GM12878 (cell line): ENCODE results near the gene CES3. TPM values are rescaled to one million over a fixed set of nuclear protein-coding genes. Genes with fewer than 3 reads are reported as not detected.

Source experiments
- GATAD2B ChIP-seq: fragments of 450-650 bp; conservative IDR thresholded peaks from 2 replicates; pipeline ENCODE4 v1.6.1; 2017; ENCODE audit warnings: low read depth, mild to moderate bottlenecking, moderate library complexity
- HDAC6 ChIP-seq: fragments of 200-600 bp; sonication (generic); IDR thresholded peaks from one replicate; pipeline ENCODE4 v1.8.0; 2017; ENCODE audit warnings: antibody characterized with exemption; ENCODE audit not compliant: unreplicated experiment
- KAT2A ChIP-seq: conservative IDR thresholded peaks from 2 replicates; pipeline ENCODE4 v1.6.1; 2011; ENCODE audit warnings: low read depth, low read length; ENCODE audit not compliant: control insufficient read depth
- RAD21 ChIP-seq: IDR thresholded peaks from 2 replicates; pipeline ENCODE4 v1.6.1; 2011; ENCODE audit warnings: mild to moderate bottlenecking, low read depth, low read length, moderate library complexity; ENCODE audit not compliant: insufficient read depth
- polyA plus RNA-seq, 11 experiments: library from polyadenylated mRNA; depleted of rRNA in 4 of 11; unstranded in 6 of 11; stranded (reverse) in 5 of 11; fragments of >200 nt; fragmentation: Nextera tagmentation in 4 of 11; fragmentation: Illumina TruSeq in 1 of 11; extraction: Ambion mirVana in 4 of 11; extraction: Trizol in 1 of 11; gene quantifications; 1 replicate in 1 of 11; 2 replicates in 10 of 11; pipeline versions ENCODE4 v1.2.1 to v1.2.3, GENCODE V29; 2011 to 2016; ENCODE audit warnings: inconsistent platforms in 2 of 11, missing spikeins in 2 of 11, low read depth in 1 of 11
- total RNA-seq, 4 experiments: library from RNA; depleted of rRNA in 3 of 4; stranded (reverse); fragments of >200 nt in 3 of 4; fragmentation: Illumina TruSeq in 1 of 4; extraction: Trizol in 1 of 4; gene quantifications; 2 replicates each; pipeline versions ENCODE4 v1.2.1 to v1.2.3, GENCODE V29; 2013 to 2021
- TF ChIP-seq, protein P1 (sequence below): fragments of 150-350 bp; IDR thresholded peaks from 2 replicates; pipeline ENCODE4 v1.6.1; 2016; ENCODE audit warnings: low read depth, low read length
- TF ChIP-seq, protein P2 (sequence below): fragments of 450-650 bp; IDR thresholded peaks from 2 replicates; pipeline ENCODE4 v1.6.1; 2017; ENCODE audit warnings: mild to moderate bottlenecking, moderate library complexity
- TF ChIP-seq, protein P3 (sequence below): fragments of 450-650 bp; IDR thresholded peaks from 2 replicates; pipeline ENCODE4 v1.6.1; 2017; ENCODE audit warnings: mild to moderate bottlenecking, low read depth, inconsistent platforms; ENCODE audit not compliant: poor library complexity, severe bottlenecking

The CES3 gene
- total and polyA plus RNA-seq, 10 of the 15 experiments (the other 5 are each of a cell fraction or from before 2014, with no cell fraction given) = 0.09 to 3.1 (median 0.76) TPM

DNA sequence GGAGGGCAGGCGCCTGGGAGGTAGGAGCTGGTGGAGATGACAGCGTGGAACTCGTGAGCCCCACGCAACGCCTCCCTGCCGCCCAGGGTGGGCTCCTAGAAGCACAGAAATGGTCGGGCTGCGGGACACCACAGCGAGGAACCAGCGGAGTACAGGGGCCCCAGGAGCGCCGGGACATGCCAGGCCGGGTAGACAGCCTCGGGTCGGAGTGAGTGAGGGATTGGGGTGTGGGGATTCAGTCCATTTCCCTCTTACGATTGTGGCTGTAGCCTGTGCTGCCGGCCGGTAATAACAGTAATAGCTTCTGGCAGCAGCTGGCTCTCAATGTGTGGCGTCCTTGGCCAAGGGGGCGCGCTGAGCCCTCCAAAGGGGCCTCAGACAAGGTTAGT lies 12.2 kb upstream of the CES3 start (continued):
- TF ChIP-seq HDAC6 (no peak), RAD21 (no peak), KAT2A (no peak), GATAD2B (no peak)
- TF ChIP-seq, protein P1, sequence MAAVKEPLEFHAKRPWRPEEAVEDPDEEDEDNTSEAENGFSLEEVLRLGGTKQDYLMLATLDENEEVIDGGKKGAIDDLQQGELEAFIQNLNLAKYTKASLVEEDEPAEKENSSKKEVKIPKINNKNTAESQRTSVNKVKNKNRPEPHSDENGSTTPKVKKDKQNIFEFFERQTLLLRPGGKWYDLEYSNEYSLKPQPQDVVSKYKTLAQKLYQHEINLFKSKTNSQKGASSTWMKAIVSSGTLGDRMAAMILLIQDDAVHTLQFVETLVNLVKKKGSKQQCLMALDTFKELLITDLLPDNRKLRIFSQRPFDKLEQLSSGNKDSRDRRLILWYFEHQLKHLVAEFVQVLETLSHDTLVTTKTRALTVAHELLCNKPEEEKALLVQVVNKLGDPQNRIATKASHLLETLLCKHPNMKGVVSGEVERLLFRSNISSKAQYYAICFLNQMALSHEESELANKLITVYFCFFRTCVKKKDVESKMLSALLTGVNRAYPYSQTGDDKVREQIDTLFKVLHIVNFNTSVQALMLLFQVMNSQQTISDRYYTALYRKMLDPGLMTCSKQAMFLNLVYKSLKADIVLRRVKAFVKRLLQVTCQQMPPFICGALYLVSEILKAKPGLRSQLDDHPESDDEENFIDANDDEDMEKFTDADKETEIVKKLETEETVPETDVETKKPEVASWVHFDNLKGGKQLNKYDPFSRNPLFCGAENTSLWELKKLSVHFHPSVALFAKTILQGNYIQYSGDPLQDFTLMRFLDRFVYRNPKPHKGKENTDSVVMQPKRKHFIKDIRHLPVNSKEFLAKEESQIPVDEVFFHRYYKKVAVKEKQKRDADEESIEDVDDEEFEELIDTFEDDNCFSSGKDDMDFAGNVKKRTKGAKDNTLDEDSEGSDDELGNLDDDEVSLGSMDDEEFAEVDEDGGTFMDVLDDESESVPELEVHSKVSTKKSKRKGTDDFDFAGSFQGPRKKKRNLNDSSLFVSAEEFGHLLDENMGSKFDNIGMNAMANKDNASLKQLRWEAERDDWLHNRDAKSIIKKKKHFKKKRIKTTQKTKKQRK = no peak
- TF ChIP-seq, protein P2, sequence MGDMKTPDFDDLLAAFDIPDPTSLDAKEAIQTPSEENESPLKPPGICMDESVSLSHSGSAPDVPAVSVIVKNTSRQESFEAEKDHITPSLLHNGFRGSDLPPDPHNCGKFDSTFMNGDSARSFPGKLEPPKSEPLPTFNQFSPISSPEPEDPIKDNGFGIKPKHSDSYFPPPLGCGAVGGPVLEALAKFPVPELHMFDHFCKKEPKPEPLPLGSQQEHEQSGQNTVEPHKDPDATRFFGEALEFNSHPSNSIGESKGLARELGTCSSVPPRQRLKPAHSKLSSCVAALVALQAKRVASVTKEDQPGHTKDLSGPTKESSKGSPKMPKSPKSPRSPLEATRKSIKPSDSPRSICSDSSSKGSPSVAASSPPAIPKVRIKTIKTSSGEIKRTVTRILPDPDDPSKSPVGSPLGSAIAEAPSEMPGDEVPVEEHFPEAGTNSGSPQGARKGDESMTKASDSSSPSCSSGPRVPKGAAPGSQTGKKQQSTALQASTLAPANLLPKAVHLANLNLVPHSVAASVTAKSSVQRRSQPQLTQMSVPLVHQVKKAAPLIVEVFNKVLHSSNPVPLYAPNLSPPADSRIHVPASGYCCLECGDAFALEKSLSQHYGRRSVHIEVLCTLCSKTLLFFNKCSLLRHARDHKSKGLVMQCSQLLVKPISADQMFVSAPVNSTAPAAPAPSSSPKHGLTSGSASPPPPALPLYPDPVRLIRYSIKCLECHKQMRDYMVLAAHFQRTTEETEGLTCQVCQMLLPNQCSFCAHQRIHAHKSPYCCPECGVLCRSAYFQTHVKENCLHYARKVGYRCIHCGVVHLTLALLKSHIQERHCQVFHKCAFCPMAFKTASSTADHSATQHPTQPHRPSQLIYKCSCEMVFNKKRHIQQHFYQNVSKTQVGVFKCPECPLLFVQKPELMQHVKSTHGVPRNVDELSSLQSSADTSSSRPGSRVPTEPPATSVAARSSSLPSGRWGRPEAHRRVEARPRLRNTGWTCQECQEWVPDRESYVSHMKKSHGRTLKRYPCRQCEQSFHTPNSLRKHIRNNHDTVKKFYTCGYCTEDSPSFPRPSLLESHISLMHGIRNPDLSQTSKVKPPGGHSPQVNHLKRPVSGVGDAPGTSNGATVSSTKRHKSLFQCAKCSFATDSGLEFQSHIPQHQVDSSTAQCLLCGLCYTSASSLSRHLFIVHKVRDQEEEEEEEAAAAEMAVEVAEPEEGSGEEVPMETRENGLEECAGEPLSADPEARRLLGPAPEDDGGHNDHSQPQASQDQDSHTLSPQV = no peak
- TF ChIP-seq, protein P3, sequence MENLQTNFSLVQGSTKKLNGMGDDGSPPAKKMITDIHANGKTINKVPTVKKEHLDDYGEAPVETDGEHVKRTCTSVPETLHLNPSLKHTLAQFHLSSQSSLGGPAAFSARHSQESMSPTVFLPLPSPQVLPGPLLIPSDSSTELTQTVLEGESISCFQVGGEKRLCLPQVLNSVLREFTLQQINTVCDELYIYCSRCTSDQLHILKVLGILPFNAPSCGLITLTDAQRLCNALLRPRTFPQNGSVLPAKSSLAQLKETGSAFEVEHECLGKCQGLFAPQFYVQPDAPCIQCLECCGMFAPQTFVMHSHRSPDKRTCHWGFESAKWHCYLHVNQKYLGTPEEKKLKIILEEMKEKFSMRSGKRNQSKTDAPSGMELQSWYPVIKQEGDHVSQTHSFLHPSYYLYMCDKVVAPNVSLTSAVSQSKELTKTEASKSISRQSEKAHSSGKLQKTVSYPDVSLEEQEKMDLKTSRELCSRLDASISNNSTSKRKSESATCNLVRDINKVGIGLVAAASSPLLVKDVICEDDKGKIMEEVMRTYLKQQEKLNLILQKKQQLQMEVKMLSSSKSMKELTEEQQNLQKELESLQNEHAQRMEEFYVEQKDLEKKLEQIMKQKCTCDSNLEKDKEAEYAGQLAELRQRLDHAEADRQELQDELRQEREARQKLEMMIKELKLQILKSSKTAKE = no peak
